ENCODE data around the gene KLHL24.
A peak's percentile ranks its signal among the peaks of the same experiment; 100 is the strongest.

Gene KLHL24

DNA sequence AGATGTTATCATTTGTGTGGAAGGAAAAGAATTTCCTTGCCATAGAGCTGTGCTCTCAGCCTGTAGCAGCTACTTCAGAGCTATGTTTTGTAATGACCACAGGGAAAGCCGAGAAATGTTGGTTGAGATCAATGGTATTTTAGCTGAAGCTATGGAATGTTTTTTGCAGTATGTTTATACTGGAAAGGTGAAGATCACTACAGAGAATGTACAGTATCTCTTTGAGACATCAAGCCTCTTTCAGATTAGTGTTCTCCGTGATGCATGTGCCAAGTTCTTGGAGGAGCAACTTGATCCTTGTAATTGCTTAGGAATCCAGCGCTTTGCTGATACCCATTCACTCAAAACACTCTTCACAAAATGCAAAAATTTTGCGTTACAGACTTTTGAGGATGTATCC, 15.1 kb downstream of the KLHL24 start:
- Histone ChIP-seq H3K27ac (no peak overlapping the region), H3K4me1 (no peaks in the 10 kb centered on the region), H3K79me2 (peaks cover 35% of the 10 kb centered on the region), H3K9me3 (ENCODE audit: control insufficient read depth, low read length) (no peaks in the 10 kb centered on the region), H3K4me2 (ENCODE audit: low read length) (no peak overlapping the region), H2AFZ (no peak overlapping the region), H3K9ac (no peak overlapping the region), H3K27me3 (ENCODE audit: control insufficient read depth, insufficient read depth, low read length) (no peaks in the 10 kb centered on the region), H3K4me3 (ENCODE audit: low read depth, low read length) (no peak overlapping the region), H3K36me3 (ENCODE audit: control insufficient read depth, insufficient read depth, low read length) (peaks cover 12% of the 10 kb centered on the region)
- TF ChIP-seq, protein P1, sequence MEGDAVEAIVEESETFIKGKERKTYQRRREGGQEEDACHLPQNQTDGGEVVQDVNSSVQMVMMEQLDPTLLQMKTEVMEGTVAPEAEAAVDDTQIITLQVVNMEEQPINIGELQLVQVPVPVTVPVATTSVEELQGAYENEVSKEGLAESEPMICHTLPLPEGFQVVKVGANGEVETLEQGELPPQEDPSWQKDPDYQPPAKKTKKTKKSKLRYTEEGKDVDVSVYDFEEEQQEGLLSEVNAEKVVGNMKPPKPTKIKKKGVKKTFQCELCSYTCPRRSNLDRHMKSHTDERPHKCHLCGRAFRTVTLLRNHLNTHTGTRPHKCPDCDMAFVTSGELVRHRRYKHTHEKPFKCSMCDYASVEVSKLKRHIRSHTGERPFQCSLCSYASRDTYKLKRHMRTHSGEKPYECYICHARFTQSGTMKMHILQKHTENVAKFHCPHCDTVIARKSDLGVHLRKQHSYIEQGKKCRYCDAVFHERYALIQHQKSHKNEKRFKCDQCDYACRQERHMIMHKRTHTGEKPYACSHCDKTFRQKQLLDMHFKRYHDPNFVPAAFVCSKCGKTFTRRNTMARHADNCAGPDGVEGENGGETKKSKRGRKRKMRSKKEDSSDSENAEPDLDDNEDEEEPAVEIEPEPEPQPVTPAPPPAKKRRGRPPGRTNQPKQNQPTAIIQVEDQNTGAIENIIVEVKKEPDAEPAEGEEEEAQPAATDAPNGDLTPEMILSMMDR (IDR thresholded peaks at IDR 0.05): no peak

DNA sequence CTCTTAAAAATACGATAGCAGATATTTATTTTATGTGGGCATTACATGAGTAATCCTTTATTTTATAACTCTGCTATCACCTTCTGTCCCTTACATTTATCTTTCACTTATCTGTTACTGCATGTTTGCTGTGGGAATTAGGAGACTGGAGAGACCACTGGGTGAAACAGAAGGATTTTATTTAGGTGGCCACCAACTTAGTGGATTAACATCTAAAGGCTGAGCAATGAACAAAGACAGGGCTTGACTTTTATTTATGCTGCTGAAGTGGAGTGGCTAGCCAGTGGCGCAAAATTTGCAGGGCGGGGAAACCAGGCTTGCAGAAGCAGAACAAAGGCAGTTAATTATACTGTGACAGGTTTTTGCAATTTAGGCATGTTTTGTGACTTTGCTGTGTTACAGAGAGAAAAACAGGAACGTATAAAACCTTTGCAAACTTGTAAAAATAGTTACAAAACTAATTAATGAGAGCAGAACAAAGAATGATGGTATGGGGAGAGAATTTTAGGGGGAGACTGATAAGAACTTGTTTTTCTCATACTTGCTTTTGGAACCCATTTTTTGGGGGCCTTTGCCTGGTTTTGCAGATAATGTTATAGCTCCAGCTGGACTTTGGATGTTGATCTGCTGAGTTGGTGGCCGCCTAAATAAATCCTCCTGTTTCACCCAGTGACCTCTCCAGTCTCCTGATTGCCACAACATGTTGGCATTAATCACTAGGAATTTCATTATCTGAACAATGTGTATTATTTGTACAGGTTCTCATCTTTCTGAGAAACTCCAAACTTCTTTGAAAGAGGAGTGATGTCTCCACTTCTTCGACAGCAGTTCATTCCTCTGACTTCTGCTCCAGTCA, 18.0 kb downstream of the KLHL24 start:
- Histone ChIP-seq H3K9me3 (ENCODE audit: control insufficient read depth, low read length) (no peaks in the 10 kb centered on the region), H3K27me3 (ENCODE audit: control insufficient read depth, insufficient read depth, low read length) (no peaks in the 10 kb centered on the region), H2AFZ (no peak overlapping the region), H3K36me3 (ENCODE audit: control insufficient read depth, insufficient read depth, low read length) (peaks cover 12% of the 10 kb centered on the region), H3K27ac (no peak overlapping the region), H3K4me2 (ENCODE audit: low read length) (no peak overlapping the region), H3K4me3 (ENCODE audit: low read depth, low read length) (no peak overlapping the region), H3K9ac (no peak overlapping the region), H3K4me1 (no peaks in the 10 kb centered on the region), H3K79me2 (peaks cover 44% of the 10 kb centered on the region)
- TF ChIP-seq, protein P1 (IDR thresholded peaks at IDR 0.05): no peak

DNA sequence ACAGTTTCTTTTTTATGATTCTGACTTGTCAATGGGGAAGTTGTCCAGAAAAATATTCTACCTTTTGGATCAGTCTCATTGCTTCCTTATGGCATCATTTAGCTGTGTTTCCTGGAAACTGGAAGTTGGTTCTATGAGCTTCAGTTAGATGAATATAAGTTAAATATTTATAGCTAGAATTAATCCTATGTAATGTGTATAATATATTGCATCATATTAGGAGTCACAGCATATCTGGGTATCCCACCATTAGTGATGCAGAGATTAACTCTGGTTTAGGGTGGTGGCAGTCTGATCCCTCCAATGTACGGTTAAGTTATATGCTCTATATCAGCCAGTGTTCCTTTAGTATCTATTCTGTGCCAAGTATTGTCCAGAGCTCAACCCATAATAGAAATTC, 19.3 kb downstream of the KLHL24 start:
- H3K9ac ChIP-seq: no peak overlapping the region
- TF ChIP-seq, protein P1 (IDR thresholded peaks at IDR 0.05): no peak
- no peaks in the 10 kb centered on the region for H3K4me1 ChIP-seq
- H3K36me3 ChIP-seq (ENCODE audit: control insufficient read depth, insufficient read depth, low read length): peaks cover 12% of the 10 kb centered on the region
- H3K4me2 ChIP-seq (ENCODE audit: low read length): no peak overlapping the region
- no peak overlapping the region for H2AFZ ChIP-seq
- H3K27ac ChIP-seq: no peak overlapping the region
- no peak overlapping the region for H3K4me3 ChIP-seq (ENCODE audit: low read depth, low read length)
- no peaks in the 10 kb centered on the region for H3K9me3 ChIP-seq (ENCODE audit: control insufficient read depth, low read length)
- no peaks in the 10 kb centered on the region for H3K27me3 ChIP-seq (ENCODE audit: control insufficient read depth, insufficient read depth, low read length)
- peaks cover 54% of the 10 kb centered on the region for H3K79me2 ChIP-seq

DNA sequence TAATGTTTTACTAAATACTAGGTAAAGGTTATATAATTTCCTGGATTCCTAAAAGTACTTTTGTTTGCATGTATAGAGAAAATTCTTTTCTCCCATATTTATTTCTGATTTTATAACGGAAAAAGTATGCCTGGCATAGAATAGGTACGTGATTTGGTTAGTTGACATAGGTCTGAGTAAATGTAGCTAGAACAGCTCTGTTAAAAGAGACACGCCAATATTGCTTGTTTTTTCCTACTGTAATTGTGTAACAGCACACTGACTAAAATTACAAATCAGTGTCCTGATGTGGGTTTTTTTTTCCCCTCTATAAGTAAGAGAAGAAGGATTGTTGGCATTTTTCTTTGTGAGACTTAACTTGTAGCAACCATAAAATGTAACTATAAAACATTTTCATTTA, 26.7 kb downstream of the KLHL24 start:
- Histone ChIP-seq H3K4me1 (peaks cover 2% of the 10 kb centered on the region), H3K36me3 (ENCODE audit: control insufficient read depth, insufficient read depth, low read length) (no peaks in the 10 kb centered on the region), H3K4me3 (ENCODE audit: low read depth, low read length) (no peak overlapping the region), H3K4me2 (ENCODE audit: low read length) (peak overlapping the region; percentile 15), H2AFZ (no peak overlapping the region), H3K27me3 (ENCODE audit: control insufficient read depth, insufficient read depth, low read length) (no peaks in the 10 kb centered on the region), H3K79me2 (peaks cover 40% of the 10 kb centered on the region), H3K9me3 (ENCODE audit: control insufficient read depth, low read length) (no peaks in the 10 kb centered on the region), H3K9ac (no peak overlapping the region), H3K27ac (no peak overlapping the region)
- TF ChIP-seq, protein P1 (IDR thresholded peaks at IDR 0.05): no peak

DNA sequence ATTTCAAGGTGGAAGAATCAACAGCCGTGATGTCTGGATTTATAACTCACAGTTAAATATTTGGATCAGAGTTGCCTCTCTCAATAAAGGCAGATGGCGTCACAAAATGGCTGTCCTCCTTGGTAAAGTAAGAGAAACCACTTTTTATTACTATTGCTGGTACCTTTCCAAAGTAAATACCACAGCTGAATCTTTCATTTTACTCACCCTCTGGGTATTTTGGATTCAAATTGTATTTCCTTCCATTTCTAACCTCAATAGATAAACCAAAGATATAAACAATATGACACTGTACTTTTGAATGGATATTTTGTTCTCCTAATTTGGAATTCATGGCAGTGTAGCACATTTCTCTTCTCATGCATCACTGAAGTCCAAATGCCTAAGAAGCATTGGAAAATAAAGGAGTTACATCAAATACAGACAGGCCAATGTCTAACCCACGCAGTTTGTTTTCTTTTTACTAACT, 29.5 kb downstream of the KLHL24 start:
- TF ChIP-seq, protein P1 (IDR thresholded peaks at IDR 0.05): no peak
- Histone ChIP-seq H3K79me2 (peaks cover 32% of the 10 kb centered on the region), H3K36me3 (ENCODE audit: control insufficient read depth, insufficient read depth, low read length) (no peaks in the 10 kb centered on the region), H3K4me2 (ENCODE audit: low read length) (no peak overlapping the region), H3K27ac (no peak overlapping the region), H3K4me3 (ENCODE audit: low read depth, low read length) (no peak overlapping the region), H3K4me1 (peaks cover 2% of the 10 kb centered on the region), H3K9ac (no peak overlapping the region), H2AFZ (no peak overlapping the region), H3K9me3 (ENCODE audit: control insufficient read depth, low read length) (no peaks in the 10 kb centered on the region), H3K27me3 (ENCODE audit: control insufficient read depth, insufficient read depth, low read length) (no peaks in the 10 kb centered on the region)

Data from parathyroid adenoma (tissue), 2 donors.